Ramos (cell line): ENCODE results near the gene SRC.

Experiments
- in situ Hi-C: fragments of 300-500 bp; cut with MboI; formaldehyde crosslinking; loops from one replicate; pipeline ENCODE4 v1.14.3; 2022; ENCODE audit warnings: low sequenced_read_pairs; ENCODE audit not compliant: unreplicated experiment

SRC gene

DNA sequence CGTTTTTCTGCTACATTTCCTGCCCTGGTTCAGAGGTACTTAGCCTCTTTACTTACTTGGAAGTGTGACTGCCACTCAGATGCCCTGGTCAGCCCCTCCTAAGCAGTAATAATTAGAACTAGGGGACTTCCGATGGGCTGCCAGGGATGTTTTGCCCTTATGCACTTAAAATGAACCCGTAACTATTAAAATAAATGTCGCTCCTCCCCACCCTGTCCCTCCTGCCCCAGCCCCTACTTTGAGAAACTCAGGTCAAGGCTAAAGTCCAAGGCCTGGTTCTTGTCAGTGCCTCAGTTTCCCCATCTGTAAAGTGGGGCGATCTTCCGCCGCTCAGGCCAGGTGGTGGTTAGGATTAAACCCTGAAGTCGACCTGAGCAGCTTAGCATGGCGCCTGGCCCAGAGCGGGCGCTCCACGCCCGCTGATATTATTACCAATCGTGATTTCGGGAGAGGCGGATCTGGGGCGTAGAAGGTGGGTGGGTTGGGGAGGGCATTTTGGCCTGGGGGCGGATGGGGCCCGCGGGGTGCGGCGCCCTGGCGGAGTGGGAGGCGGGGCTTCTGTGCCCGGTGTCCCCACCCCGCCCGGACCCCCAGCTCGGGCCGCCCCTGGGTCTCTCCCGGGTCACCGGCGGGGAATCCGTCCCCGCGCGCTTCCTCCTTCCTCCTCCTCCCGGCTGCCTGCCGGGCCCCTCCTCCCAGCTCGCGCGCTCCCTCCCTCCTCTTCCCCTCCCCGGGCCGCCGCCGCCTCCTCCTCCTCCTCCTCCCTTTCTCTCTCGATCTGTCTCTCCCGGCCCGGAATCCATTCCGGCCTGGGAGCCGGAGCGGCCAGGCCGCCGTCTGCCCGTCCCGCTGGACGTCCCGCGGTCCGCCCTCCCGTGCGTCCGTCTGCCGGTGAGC lies at the start of gene SRC:
TSS of gene SRC (plus strand) at position 802 of the 897 bp plus-strand sequence. CDS start 38,014 bp downstream, outside the sequence.
- in situ Hi-C loops, result no loop called here

DNA sequence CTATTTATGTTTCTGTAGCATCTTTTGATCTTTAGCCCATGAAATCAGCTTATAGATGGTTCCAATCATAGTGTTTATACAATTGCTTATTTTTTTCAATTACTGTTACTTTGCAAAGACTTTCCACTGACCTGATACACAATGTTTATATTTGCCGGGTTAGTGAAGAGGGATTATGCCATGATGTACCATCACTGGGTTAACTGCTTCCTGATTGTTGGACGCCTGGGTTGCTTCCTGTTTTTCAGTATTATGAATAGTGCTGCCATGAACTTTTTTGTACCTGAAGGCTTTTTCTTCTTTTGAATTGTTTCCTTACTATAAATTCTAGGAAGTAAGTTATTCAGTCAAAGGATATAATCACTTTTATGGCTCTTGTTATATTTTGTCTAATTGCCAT lies 49.6 kb upstream of the SRC start:
- in situ Hi-C loops, result no loop called here

DNA sequence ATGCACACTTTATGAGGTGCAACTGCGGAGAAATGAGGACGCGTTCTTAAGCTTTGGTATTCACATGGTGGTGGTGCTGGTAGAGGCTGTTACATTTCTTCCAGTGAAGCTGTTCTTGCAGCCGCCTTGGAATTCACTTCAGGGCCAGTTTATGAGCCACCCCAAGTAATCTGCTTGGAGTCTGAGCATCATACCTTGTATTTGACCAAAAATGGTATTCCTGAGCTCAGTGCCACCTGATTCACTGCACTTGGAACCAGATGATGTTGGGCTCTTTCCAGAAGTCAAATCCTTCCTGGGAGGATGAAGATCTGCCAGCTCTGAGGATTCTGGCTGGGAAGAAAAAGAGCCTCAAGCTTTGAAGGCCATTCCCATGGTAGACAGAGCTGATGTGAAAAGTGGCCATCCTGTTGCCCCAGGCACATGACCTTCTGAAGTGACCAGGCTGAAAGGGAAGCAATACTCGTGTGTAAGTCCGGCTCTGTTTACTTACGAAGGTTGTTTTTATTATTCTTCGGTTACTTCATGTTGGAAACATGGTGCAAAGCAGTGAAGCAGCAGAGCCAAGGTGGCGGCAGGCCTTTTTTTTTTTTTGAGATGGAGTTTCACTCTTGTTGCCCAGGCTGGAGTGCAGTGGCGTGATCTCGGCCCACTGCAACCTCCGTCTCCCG lies 48.7 kb upstream of the SRC start:
- in situ Hi-C loops, result no loop called here

DNA sequence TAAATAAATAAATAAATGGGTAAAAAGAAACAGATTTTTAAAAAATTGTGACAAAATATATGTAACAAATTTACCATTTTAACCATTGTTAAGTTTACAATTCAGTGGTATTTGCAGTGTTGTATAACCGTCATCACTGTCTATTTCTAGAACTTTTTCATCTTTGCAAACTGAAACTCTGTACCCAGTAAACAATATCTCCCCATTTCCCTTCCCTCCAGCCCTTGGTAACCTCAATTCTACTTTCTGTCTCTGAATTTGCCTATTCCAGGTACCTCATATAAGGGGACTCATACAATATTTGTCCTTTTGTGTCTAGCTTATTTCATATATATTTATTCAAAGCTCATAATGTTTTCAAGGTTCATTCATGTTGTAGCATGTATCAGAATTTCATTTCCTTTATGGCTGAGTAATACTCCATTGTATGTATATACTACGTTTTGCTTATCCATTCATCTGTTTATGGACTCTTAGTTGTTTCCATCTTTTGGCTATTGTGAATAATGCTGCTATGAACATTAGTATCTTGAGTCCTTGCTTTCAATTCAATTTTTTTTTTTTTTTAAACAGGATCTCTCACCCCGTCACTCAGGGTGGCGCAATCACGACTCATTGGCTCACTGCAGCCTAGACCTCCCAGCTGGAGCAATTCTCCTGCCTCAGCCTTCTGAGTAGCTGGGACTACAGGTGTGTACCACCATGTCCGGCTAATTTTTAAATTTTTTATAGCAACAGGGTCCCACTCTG lies 47.6 kb upstream of the SRC start:
- in situ Hi-C loops, result no loop called here

DNA sequence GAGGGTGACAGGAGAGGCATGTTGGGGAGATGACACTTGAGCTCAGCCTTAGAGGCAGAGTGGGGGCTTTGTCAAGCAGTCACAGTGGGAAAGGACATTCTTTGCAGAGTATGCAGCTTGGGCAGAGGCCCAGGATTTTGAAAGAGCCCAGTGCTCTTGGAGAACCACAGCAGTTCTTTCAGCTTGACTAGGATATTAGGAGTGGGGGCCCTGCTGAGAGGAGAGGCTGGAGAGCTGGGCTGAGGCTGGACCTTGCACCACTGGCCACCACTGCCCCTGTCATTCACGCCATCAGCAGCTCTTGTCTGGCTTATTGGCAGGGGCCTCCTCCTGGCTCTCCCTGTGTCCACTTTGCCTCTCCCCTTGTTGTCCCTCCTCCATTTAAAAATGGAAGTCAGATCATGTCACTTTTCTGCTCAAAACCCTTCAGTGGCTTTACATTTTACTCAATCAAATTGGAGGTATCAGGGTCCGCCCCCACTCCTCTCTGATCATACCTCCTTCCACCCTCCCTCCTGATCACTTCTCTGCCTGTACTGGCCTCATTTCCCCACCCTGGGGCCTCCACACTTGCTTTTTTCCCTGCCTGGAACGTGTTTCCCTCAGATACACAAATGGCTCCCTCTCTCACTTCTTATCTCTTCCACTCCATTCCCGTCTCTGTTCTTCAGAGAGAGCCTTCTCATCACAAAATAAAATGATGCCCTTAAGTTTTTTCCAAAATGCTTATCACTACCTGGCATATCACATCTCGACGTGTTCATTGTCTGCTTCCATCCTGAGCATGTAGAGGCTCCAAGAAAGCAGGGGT lies 46.0 kb upstream of the SRC start:
- in situ Hi-C loops, result no loop called here

DNA sequence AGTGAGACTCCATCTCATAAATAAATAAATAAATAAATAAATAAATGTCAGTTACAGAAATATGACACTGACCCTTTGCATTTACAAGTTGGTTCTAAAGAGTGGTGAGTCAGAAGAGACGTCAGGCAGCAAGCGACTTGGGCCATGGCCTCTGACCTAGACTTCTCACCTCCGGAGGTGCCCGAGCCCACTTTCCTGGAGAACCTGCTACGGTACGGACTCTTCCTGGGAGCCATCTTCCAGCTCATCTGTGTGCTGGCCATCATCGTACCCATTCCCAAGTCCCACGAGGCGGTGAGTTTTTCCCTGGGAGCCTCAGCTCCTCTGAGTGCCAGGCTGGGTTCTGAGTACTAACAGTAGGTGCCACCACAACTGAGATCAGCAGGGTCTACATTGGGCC lies 44.8 kb upstream of the SRC start:
- in situ Hi-C loops, result no loop called here

DNA sequence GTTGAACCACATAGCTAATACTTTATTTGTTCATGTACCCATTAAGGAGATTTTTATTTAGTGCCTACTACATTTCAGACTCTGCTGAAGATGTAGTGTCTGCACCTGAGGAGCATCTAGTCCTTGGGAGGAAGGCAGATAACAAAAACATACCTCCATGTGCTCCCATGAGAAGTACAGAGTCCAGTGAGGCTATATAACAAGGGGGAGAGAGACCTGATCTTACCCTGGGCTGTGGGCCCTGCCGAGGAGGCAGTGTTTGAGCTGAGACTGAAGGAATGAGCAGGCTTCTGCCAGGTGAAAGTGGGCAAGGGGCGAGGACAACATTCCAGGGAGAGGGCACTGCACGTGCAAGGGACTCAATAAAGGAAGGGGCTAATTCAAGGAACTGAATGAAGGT lies 44.4 kb upstream of the SRC start:
- in situ Hi-C loops, result no loop called here

DNA sequence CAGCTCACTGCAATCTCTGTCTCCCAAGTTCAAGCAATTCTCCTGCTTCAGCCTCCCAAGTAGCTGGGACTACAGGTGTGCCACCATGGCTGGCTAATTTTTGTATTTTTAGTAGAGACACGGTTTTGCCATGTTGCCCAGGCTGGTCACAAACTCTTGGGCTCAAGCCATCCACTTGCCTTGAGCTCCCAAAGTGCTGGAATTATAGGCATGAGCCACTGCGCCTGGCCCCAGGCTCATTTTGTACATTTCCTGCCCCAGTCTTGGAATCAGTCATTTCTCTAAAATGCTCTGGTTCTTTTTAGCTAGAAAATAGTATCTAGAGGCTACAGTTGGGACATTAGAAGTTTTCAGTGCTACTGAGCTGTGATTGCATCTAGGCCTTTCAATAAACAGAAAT lies 43.0 kb upstream of the SRC start:
- in situ Hi-C loops, result no loop called here

DNA sequence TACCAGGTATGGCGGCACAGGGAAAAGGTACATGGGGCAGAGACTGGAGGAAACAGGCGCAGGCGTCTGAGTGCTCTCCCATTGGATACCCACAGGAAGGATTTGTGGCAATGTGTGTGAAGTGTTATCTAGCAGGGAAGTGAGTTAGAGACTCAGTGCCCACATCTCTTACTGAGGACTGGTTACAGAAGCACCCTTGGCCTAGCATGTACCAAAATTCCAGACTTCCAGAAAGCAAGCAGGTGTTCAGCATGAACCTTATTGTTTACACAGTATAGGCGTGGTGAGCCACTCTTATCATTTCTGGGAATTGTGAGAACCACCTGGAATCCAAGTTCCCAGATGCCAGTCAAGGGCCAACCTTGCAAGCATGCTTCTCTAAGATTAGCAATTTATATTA lies 42.3 kb upstream of the SRC start:
- in situ Hi-C loops, result no loop called here

DNA sequence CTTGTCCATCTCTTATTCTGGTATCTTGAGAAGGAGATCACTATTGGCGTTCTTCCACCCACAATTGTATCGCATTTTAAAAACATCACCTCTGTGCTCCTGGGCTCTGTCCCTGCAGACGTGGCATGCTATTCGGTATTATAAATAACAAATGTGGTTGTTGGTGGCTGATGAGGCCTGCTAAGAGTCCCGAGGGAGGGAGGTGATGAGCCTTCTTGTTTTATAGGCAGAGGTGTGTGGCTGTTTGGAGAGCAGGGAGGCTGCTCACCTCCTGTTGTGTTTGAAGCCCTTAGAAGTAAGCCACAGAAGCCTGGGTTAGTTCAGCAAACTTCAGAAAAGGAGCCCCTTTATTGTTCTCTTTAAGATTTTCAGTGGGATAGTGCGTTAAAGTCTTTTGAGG lies 40.9 kb upstream of the SRC start:
- in situ Hi-C loops, result no loop called here

DNA sequence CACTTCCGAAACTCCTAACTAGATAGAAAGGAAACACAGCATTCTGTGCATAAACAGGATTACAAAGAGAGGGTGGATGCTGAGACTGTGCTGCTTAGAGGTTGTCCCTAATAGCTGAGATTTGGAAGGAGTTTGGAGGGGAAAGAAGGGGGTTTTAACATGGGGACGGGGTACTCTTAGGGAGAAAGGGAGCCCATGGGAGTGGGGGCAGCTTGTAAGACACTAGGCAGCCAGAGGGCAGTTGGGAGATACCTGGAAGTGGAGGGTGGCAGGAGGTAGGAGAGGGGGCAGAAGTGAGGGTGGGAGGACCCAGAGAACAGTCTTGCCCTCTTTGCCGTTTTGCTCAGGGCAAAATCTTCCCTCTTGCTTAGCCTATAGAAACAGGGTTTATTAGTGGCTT lies 40.1 kb upstream of the SRC start:
- in situ Hi-C loops, result no loop called here

DNA sequence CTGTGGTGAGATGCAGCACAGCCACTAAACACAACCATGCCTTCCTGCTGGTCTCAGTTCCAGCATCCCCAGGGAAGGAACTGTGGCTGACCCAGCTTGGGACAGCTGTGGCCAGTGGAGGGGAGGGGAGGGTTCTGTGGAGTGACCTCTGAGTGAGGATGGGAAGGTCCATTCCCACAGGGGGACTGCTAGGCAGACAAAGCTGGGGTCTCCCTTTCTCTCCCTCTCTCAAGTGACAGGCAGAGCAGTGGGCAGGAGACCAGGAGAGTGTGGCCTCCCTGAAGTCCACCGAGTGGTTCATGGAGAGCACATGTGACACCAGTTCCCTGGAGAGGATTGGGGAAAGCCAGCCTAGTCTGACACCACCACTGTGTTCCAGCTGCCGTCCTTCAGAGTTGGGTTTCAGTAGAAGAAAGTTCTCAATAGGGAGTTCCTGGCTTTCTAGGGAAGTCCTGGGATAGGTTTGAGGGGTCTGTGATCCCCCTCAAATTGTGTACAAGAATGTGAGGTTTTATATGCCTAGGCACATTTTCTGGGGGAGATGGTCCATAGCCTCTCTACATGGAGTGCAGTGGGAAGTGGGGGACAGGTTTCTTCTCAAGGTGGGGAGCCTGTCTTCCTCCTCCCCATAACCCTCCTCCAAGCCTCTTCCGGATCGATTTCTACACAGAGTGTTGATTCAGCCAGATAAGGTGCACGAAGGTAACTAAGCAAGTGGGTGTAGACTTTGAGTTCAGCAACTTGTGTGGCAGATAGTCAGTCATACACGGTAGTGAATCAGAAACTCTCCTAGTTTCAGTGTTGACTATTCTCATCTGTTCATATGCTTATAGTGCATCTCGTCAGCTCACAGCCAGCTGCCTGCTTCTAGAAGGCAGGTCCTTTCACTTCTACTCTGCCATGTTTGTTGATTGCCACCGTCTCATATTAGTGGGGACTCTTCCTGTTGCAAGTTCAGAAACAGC lies 37.6 kb upstream of the SRC start:
- in situ Hi-C loops, result no loop called here

DNA sequence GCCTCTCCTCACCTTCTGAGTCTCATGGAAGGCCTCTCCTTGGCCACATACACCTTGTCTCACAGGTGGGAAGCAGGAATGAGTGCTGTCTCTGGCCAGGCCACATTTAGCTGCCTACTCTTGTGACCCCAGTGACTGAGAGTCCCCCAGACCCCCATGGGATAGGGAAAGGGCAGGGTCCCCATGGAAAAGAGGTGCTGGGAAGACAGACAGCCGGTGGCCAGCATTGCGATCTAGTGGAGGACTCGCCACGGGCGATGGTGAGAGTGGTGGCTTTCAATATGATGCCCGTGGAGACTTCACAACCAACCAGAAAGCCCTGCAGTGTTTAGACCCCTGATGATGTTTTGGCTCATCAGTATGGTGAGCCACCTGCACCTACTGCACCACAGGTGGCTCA lies 36.6 kb upstream of the SRC start:
- in situ Hi-C loops, result no loop called here

DNA sequence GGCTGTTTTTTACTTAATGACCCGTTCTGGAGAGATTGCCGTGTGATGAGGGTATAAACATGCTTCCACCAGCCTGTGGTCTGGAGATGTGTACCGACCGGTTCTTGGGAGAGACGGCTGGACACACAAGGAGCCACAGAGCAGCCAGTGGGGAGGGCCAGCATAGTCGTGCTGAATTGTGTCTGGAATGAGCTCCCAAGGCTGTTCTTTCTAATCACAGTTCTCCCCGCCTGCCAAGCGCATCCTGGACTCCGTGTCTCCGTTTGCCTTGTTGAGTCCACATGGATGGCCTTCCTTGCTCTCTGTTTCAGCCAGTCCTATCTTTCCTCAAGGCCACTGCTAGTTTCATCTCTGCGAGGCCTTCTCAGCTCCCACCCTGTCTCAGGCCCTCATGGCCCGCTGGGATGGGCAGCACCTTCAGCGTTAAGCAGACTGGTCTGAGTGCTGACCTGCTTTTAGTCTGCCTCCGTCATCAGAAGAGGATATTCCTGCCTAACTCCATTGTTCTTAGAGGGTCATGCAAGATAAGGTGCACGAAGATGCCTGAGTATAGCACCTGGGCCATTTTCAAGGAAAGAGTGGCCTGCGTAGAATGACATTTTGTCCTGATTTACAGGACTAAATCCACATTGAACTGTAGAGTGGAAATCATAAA lies 35.9 kb upstream of the SRC start:
- in situ Hi-C loops, result no loop called here

DNA sequence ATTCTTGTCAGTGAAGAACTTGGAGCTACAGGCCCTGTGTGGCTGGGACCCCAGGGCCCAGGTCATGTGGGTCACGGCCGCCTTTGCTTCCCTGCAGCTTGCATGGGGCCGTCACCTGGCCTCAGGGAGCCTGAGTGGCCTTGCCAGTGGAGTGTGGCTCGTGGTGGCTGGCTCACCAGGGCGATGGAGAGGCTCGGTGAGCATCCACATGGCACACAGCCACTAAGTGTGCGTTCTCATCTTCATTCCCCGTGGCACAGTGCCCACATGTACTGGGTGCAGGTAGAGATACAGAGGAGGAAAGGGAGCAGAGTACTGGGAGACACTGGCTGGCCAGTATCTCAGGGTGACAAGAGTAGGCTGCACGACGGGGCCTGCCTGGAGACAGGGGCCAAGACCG lies 35.0 kb upstream of the SRC start:
- in situ Hi-C loops, result no loop called here

DNA sequence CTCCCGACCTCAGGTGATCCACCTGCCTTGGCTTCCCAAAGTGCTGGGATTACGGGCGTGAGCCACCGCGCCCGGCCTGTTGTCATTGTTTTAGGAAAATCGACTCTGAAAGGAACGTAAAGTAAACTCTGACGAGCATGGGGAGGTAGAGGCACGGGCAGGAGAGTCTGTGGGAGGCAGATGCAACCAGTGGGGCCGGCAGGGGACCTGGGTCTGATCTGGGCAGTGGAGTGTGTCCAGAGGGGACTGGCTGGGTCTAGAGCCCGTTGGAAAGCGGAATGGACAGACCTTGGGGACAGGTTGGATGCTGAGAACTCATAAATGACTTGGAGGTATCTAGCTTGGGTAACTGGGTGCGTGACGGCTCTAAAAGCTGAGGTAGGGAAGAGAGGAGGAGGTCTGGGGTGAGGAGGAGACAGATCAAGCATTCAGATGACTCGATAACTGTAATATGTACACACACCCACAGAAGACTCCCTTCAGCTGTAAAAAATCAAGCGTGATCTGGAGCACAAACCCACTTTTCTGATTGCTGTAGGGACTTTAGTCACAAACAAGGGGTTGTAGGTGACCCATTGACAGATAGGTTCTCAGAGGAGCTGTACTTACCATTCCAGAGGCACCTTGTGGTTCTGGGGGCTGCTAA lies 34.1 kb upstream of the SRC start:
- in situ Hi-C loops, result no loop called here

DNA sequence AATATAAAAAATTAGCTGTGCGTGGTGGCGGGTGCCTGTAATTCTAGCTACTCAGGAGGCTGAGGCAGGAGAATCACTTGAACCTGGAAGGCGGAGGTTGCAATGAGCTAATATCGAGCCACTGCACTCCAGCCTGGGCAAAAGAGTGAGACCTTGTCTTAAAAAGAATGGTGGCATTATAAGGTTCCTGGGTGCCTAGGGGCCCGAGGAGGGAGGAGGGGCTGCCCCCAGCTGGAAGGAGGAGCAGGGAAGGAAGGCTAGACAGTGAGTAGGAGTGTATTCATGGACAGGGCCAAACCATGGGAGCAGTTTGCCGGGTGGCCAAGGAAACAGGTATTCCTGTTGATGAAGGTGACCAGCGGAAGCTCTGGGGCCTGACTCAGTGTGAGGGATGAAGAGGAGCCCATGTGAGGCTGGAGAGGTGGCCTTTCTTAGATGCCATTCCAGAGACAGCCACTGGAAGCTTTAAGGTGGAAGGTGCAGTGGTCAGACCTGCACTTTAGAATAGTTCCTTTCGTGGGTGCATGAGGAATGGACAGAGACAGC lies 32.3 kb upstream of the SRC start:
- in situ Hi-C loops, result no loop called here

DNA sequence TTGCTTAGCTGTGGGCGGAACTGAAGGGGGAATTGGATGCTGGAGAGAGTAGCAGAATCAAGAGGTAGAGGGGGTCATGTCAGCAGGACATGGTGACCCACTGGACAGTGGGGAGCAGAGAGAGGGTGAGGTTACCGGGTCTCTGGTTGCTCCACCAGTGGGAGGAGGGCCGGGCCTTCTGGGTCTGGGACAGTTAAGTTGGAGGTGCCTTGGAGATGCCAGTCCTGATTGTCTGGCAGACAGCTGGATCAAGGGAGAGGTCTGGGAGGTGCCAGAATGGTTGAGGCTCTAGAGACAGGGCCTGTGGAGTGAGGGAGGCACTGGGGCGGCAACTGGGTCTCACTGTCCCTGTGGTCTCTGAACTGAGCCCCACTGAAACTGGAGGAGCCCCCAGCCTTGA lies 31.8 kb upstream of the SRC start:
- in situ Hi-C loops, result no loop called here
